ENCODE measurements around the gene RSBN1L.
"Not testable (repeated sequence)": the region's sequence is repeated elsewhere in the genome, so short reads cannot be mapped to it uniquely, and the experiment has no call there.

RSBN1L gene

GRCh38 chr7:77702968-77703472 is 6.8 kb downstream of the RSBN1L start:
- WGBS, 2 experiments, result 100% methylated on average over 2 to 3 of the region's 3 CpGs

GRCh38 chr7:77703669-77704068 is 7.4 kb downstream of the RSBN1L start:
- whole genome bisulfite sequencing, 2 experiments, result 85 to 86% methylated on average over 9 of the region's 9 CpGs
- H3K36me3 ChIP-seq (ENCODE audit: control insufficient read depth, insufficient read depth, low read length); H3K27me3 ChIP-seq (ENCODE audit: control insufficient read depth, insufficient read depth, low read length, poor library complexity, severe bottlenecking); H3K4me3 ChIP-seq (ENCODE audit: insufficient read depth, low read depth, low read length); H3K4me1 ChIP-seq (ENCODE audit: control insufficient read depth, insufficient read depth, low read length); H3K9me3 ChIP-seq (ENCODE audit: control insufficient read depth, low read length); H3K27ac ChIP-seq (ENCODE audit: insufficient read depth, low read depth, low read length, poor library complexity, severe bottlenecking): not testable (repeated sequence)

More at GRCh38 chr7:77702968-77703472, 6.8 kb downstream of the RSBN1L start:
- peaks cover 4% of the 10 kb centered on the region for H3K4me1 ChIP-seq (ENCODE audit: control insufficient read depth, insufficient read depth, low read length)
- H3K27ac ChIP-seq (ENCODE audit: insufficient read depth, low read depth, low read length, poor library complexity, severe bottlenecking), result no peak overlapping the region
- H3K9me3 ChIP-seq (ENCODE audit: control insufficient read depth, low read length), result no peaks in the 10 kb centered on the region
- no peak overlapping the region for H3K4me3 ChIP-seq (ENCODE audit: insufficient read depth, low read depth, low read length)
- no peaks in the 10 kb centered on the region for H3K27me3 ChIP-seq (ENCODE audit: control insufficient read depth, insufficient read depth, low read length, poor library complexity, severe bottlenecking)
- H3K36me3 ChIP-seq (ENCODE audit: control insufficient read depth, insufficient read depth, low read length), result peaks cover 5% of the 10 kb centered on the region

DNA sequence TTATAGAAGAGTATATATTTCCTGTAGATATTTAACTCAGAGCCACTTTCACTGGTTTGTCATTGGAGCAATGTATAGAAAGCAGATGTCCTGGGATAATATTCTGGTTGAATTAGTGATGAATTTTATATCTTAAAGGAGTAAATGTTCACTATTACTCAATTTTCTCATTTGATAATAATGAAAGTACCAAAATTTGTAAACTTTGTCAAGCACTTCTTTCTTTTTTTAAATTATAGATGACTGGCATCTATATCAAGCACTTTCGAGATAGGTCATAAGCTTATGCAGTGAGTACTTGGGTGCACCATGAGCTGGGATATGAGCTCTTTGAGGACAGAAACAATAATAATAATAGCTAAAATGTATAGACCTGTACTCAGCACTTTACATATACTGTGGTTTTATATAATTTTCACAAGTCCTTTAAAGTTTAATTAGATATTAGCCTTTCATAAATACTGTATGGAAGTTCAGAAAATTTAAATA is 11.3 kb downstream of the RSBN1L start:
- Histone ChIP-seq H3K4me3 (ENCODE audit: insufficient read depth, low read depth, low read length) (no peak overlapping the region), H3K27ac (ENCODE audit: insufficient read depth, low read depth, low read length, poor library complexity, severe bottlenecking) (no peak overlapping the region), H3K27me3 (ENCODE audit: control insufficient read depth, insufficient read depth, low read length, poor library complexity, severe bottlenecking) (no peaks in the 10 kb centered on the region), H3K4me1 (ENCODE audit: control insufficient read depth, insufficient read depth, low read length) (no peaks in the 10 kb centered on the region), H3K9me3 (ENCODE audit: control insufficient read depth, low read length) (no peaks in the 10 kb centered on the region), H3K36me3 (ENCODE audit: control insufficient read depth, insufficient read depth, low read length) (no peaks in the 10 kb centered on the region)
- WGBS, 2 experiments, result 100% methylated on average over 1 of the region's 1 CpG; no CpG with 5 or more reads in 1 of the 2 experiments

DNA sequence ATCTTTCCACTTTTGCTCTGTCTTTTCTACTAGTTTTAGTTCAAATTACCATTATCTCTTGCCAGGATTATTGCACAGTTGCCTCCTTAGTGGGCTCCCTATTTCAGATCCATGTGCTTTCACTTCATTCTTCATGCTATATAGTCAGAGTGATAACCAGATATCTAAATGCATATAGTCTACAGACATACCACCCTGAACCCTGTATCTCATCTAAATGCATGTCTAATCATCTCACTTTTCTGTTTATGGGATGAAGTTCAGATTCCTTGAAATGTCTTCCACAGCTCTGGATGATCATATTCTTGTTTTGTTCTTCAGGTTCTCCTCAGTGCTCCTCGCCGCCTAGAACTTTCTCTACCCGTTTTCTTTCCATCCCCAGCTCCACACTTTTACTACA is 13.8 kb downstream of the RSBN1L start:
- no peaks in the 10 kb centered on the region for H3K9me3 ChIP-seq (ENCODE audit: control insufficient read depth, low read length)
- no peaks in the 10 kb centered on the region for H3K36me3 ChIP-seq (ENCODE audit: control insufficient read depth, insufficient read depth, low read length)
- H3K27ac ChIP-seq (ENCODE audit: insufficient read depth, low read depth, low read length, poor library complexity, severe bottlenecking), result no peak overlapping the region
- WGBS, 2 experiments, result 86 to 99% methylated on average over 3 of the region's 3 CpGs
- no peaks in the 10 kb centered on the region for H3K4me1 ChIP-seq (ENCODE audit: control insufficient read depth, insufficient read depth, low read length)
- H3K27me3 ChIP-seq (ENCODE audit: control insufficient read depth, insufficient read depth, low read length, poor library complexity, severe bottlenecking), result no peaks in the 10 kb centered on the region
- no peak overlapping the region for H3K4me3 ChIP-seq (ENCODE audit: insufficient read depth, low read depth, low read length)

- H3K4me3 ChIP-seq (ENCODE audit: insufficient read depth, low read depth, low read length), result no peak overlapping the region
- H3K27me3 ChIP-seq (ENCODE audit: control insufficient read depth, insufficient read depth, low read length, poor library complexity, severe bottlenecking), result no peaks in the 10 kb centered on the region
- H3K27ac ChIP-seq (ENCODE audit: insufficient read depth, low read depth, low read length, poor library complexity, severe bottlenecking), result no peak overlapping the region
- no peaks in the 10 kb centered on the region for H3K36me3 ChIP-seq (ENCODE audit: control insufficient read depth, insufficient read depth, low read length)
- 92 to 96% methylated on average over 3 of the region's 3 CpGs for WGBS, 2 experiments
- no peaks in the 10 kb centered on the region for H3K9me3 ChIP-seq (ENCODE audit: control insufficient read depth, low read length)
- no peaks in the 10 kb centered on the region for H3K4me1 ChIP-seq (ENCODE audit: control insufficient read depth, insufficient read depth, low read length)
Measured at GRCh38 chr7:77710861-77711260, 14.6 kb downstream of the RSBN1L start.

- Histone ChIP-seq H3K27me3 (ENCODE audit: control insufficient read depth, insufficient read depth, low read length, poor library complexity, severe bottlenecking) (no peaks in the 10 kb centered on the region), H3K36me3 (ENCODE audit: control insufficient read depth, insufficient read depth, low read length) (no peaks in the 10 kb centered on the region), H3K4me1 (ENCODE audit: control insufficient read depth, insufficient read depth, low read length) (no peaks in the 10 kb centered on the region), H3K27ac (ENCODE audit: insufficient read depth, low read depth, low read length, poor library complexity, severe bottlenecking) (no peak overlapping the region), H3K4me3 (ENCODE audit: insufficient read depth, low read depth, low read length) (no peak overlapping the region), H3K9me3 (ENCODE audit: control insufficient read depth, low read length) (no peaks in the 10 kb centered on the region)
- WGBS, 2 experiments, result 100% methylated on average over 1 to 2 of the region's 2 CpGs
Measured at GRCh38 chr7:77714195-77714594, 17.9 kb downstream of the RSBN1L start.

GRCh38 chr7:77714931-77715330 is 18.7 kb downstream of the RSBN1L start:
- not testable (repeated sequence) for H3K9me3 ChIP-seq (ENCODE audit: control insufficient read depth, low read length); H3K36me3 ChIP-seq (ENCODE audit: control insufficient read depth, insufficient read depth, low read length)

DNA sequence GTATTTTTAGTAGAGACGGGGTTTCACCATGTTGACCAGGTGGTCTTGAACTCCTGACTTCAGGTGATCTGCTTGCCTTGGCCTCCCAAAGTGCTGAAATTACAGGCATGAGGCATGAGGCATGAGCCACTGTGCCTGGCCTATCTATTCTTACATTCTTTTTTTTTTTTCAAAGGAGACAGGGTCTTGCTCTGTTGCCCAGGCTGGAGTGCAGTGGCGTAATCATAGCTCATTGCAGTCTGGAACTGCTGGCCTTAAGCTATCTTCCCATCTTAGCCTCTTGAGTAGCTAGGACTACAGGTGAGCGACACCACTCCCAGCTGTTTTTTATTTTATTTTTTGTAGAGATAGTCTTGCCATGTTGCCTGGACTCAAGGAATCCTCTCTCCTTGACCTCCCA is 20.5 kb downstream of the RSBN1L start:
- WGBS, 2 experiments, result 77 to 92% methylated on average over 3 of the region's 3 CpGs
- Histone ChIP-seq H3K36me3 (ENCODE audit: control insufficient read depth, insufficient read depth, low read length) (no peaks in the 10 kb centered on the region), H3K9me3 (ENCODE audit: control insufficient read depth, low read length) (no peaks in the 10 kb centered on the region), H3K27ac (ENCODE audit: insufficient read depth, low read depth, low read length, poor library complexity, severe bottlenecking) (no peak overlapping the region), H3K4me1 (ENCODE audit: control insufficient read depth, insufficient read depth, low read length) (no peaks in the 10 kb centered on the region), H3K27me3 (ENCODE audit: control insufficient read depth, insufficient read depth, low read length, poor library complexity, severe bottlenecking) (no peaks in the 10 kb centered on the region), H3K4me3 (ENCODE audit: insufficient read depth, low read depth, low read length) (no peak overlapping the region)

More at GRCh38 chr7:77714931-77715330, 18.7 kb downstream of the RSBN1L start:
- H3K27me3 ChIP-seq (ENCODE audit: control insufficient read depth, insufficient read depth, low read length, poor library complexity, severe bottlenecking); H3K4me1 ChIP-seq (ENCODE audit: control insufficient read depth, insufficient read depth, low read length); H3K27ac ChIP-seq (ENCODE audit: insufficient read depth, low read depth, low read length, poor library complexity, severe bottlenecking); H3K4me3 ChIP-seq (ENCODE audit: insufficient read depth, low read depth, low read length): not testable (repeated sequence)

- H3K27ac ChIP-seq (ENCODE audit: insufficient read depth, low read depth, low read length, poor library complexity, severe bottlenecking); H3K27me3 ChIP-seq (ENCODE audit: control insufficient read depth, insufficient read depth, low read length, poor library complexity, severe bottlenecking): not testable (repeated sequence)
Measured at GRCh38 chr7:77717566-77717965, 21.3 kb downstream of the RSBN1L start.

GRCh38 chr7:77727527-77727926 is 31.3 kb downstream of the RSBN1L start:
- Histone ChIP-seq H3K27ac (ENCODE audit: insufficient read depth, low read depth, low read length, poor library complexity, severe bottlenecking) (peak overlapping the region; percentile 80), H3K4me3 (ENCODE audit: insufficient read depth, low read depth, low read length) (no peak overlapping the region), H3K4me1 (ENCODE audit: control insufficient read depth, insufficient read depth, low read length) (peaks cover 14% of the 10 kb centered on the region), H3K9me3 (ENCODE audit: control insufficient read depth, low read length) (no peaks in the 10 kb centered on the region), H3K27me3 (ENCODE audit: control insufficient read depth, insufficient read depth, low read length, poor library complexity, severe bottlenecking) (no peaks in the 10 kb centered on the region), H3K36me3 (ENCODE audit: control insufficient read depth, insufficient read depth, low read length) (no peaks in the 10 kb centered on the region)
- 82 to 90% methylated on average over 3 of the region's 3 CpGs for WGBS, 2 experiments

More at GRCh38 chr7:77717566-77717965, 21.3 kb downstream of the RSBN1L start:
- H3K4me1 ChIP-seq (ENCODE audit: control insufficient read depth, insufficient read depth, low read length); H3K4me3 ChIP-seq (ENCODE audit: insufficient read depth, low read depth, low read length); H3K36me3 ChIP-seq (ENCODE audit: control insufficient read depth, insufficient read depth, low read length); H3K9me3 ChIP-seq (ENCODE audit: control insufficient read depth, low read length): not testable (repeated sequence)
- 93 to 96% methylated on average over 4 to 5 of the region's 5 CpGs for WGBS, 2 experiments

Data from ectodermal cell (in vitro differentiated cells).